ENCODE results near the gene METTL9.

DNA sequence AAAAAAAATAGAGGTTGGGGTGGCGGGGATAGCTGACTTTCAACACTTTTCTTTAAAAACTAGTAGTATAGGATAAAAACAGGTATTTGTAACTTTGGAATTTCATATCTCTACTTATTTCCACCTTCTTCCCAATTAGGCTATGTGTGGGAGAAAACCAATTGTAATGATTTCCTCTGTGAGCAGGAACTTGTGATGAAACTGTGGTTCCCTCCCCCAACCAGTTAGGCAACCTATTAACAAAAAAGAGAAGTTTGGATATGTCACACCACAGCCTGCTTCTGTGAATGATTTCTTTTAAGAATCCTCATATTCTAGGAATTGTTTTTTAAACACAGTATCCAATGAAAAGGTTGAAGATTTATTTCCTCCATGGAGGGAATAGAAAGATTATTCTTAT, 51.1 kb downstream of the METTL9 start:
- TF ChIP-seq ZNF70 (CRISPR knock-in tag; IDR thresholded peaks at IDR 0.05), result no peak
- TF ChIP-seq, protein P1, sequence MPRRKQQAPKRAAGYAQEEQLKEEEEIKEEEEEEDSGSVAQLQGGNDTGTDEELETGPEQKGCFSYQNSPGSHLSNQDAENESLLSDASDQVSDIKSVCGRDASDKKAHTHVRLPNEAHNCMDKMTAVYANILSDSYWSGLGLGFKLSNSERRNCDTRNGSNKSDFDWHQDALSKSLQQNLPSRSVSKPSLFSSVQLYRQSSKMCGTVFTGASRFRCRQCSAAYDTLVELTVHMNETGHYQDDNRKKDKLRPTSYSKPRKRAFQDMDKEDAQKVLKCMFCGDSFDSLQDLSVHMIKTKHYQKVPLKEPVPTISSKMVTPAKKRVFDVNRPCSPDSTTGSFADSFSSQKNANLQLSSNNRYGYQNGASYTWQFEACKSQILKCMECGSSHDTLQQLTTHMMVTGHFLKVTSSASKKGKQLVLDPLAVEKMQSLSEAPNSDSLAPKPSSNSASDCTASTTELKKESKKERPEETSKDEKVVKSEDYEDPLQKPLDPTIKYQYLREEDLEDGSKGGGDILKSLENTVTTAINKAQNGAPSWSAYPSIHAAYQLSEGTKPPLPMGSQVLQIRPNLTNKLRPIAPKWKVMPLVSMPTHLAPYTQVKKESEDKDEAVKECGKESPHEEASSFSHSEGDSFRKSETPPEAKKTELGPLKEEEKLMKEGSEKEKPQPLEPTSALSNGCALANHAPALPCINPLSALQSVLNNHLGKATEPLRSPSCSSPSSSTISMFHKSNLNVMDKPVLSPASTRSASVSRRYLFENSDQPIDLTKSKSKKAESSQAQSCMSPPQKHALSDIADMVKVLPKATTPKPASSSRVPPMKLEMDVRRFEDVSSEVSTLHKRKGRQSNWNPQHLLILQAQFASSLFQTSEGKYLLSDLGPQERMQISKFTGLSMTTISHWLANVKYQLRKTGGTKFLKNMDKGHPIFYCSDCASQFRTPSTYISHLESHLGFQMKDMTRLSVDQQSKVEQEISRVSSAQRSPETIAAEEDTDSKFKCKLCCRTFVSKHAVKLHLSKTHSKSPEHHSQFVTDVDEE (CRISPR knock-in tag; IDR thresholded peaks at IDR 0.05), result no peak
- no peak for TF ChIP-seq ZC3H10 (CRISPR knock-in tag; IDR thresholded peaks at IDR 0.05)
- no peak for TF ChIP-seq RARB (CRISPR knock-in tag; IDR thresholded peaks at IDR 0.05)
- TF ChIP-seq, protein P2, sequence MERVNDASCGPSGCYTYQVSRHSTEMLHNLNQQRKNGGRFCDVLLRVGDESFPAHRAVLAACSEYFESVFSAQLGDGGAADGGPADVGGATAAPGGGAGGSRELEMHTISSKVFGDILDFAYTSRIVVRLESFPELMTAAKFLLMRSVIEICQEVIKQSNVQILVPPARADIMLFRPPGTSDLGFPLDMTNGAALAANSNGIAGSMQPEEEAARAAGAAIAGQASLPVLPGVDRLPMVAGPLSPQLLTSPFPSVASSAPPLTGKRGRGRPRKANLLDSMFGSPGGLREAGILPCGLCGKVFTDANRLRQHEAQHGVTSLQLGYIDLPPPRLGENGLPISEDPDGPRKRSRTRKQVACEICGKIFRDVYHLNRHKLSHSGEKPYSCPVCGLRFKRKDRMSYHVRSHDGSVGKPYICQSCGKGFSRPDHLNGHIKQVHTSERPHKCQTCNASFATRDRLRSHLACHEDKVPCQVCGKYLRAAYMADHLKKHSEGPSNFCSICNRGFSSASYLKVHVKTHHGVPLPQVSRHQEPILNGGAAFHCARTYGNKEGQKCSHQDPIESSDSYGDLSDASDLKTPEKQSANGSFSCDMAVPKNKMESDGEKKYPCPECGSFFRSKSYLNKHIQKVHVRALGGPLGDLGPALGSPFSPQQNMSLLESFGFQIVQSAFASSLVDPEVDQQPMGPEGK (CRISPR knock-in tag; IDR thresholded peaks at IDR 0.05; ENCODE audit: borderline replicate concordance), result no peak
- no peak for TF ChIP-seq TOX (CRISPR knock-in tag; IDR thresholded peaks at IDR 0.05; ENCODE audit: borderline replicate concordance)
- no peak for TF ChIP-seq TCF4 (CRISPR knock-in tag; IDR thresholded peaks at IDR 0.05; ENCODE audit: borderline replicate concordance)
- no peak for TF ChIP-seq ZFP30 (CRISPR knock-in tag; IDR thresholded peaks at IDR 0.05)
- no peak for TF ChIP-seq ZFP3 (CRISPR knock-in tag; IDR thresholded peaks at IDR 0.05)
- TF ChIP-seq, protein P3, sequence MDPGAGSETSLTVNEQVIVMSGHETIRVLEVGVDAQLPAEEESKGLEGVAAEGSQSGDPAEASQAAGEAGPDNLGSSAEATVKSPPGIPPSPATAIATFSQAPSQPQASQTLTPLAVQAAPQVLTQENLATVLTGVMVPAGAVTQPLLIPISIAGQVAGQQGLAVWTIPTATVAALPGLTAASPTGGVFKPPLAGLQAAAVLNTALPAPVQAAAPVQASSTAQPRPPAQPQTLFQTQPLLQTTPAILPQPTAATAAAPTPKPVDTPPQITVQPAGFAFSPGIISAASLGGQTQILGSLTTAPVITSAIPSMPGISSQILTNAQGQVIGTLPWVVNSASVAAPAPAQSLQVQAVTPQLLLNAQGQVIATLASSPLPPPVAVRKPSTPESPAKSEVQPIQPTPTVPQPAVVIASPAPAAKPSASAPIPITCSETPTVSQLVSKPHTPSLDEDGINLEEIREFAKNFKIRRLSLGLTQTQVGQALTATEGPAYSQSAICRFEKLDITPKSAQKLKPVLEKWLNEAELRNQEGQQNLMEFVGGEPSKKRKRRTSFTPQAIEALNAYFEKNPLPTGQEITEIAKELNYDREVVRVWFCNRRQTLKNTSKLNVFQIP (CRISPR knock-in tag; IDR thresholded peaks at IDR 0.05; ENCODE audit: borderline replicate concordance, low read depth), result no peak
- TF ChIP-seq ARNTL (CRISPR knock-in tag; IDR thresholded peaks at IDR 0.05; ENCODE audit: borderline replicate concordance, low read depth), result no peak

All from SK-N-SH treated with all-trans-retinoic acid at 6 μM for 48 hours (cell line).